ENCODE measurements around the gene RAI1.

RAI1 gene

DNA sequence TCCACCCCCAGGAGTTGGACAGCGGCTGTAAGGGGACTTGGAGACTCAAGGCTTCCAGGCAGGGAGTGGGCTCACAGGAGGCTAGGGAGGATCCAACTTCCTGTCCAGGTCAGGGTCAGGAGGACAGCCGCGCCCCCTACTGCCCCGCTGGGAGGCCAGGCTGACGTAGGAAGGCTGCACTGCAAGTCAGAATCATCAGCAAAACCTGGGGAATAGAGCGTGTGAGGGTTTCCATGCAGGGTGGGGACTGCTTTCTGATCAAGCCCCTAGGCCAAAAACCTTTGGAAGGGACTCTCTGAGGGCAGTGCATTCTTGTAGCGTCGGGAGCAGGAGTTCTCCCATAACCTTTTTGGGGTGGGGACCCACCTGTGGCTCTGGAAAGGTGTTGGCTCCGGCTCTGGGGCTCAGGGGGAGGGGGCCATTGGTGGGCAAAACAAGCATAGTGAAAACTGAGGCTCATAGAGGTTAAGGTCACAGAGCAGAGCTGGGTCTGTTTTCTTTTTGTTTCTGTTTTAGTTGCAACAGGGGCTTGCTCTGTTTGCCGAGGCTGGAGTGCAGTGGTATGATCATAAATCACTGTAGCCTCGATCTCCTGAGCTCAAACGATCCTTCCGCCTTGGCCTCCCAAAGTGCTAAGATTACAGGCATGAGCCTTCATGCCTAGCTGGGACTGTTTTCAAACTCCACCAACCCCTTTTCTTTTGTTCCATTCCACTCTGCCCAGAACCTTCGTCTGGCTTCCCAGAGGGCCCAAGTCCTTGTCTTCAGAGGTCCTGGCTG, 22.1 kb downstream of the RAI1 start:
- H3K9me3 ChIP-seq (ENCODE audit: control insufficient read depth, low read length), result no peaks in the 10 kb centered on the region
- H3K27me3 ChIP-seq (ENCODE audit: control insufficient read depth, insufficient read depth, low read length), result no peaks in the 10 kb centered on the region
- no peak overlapping the region for H3K4me3 ChIP-seq (ENCODE audit: low read depth, low read length)
- H3K27ac ChIP-seq, result no peak overlapping the region
- no peak overlapping the region for H2AFZ ChIP-seq
- no peaks in the 10 kb centered on the region for H3K36me3 ChIP-seq (ENCODE audit: control insufficient read depth, insufficient read depth, low read length)
- peaks cover 98% of the 10 kb centered on the region for H3K79me2 ChIP-seq
- H3K4me2 ChIP-seq (ENCODE audit: low read length), result no peak overlapping the region
- TF ChIP-seq, protein P1, sequence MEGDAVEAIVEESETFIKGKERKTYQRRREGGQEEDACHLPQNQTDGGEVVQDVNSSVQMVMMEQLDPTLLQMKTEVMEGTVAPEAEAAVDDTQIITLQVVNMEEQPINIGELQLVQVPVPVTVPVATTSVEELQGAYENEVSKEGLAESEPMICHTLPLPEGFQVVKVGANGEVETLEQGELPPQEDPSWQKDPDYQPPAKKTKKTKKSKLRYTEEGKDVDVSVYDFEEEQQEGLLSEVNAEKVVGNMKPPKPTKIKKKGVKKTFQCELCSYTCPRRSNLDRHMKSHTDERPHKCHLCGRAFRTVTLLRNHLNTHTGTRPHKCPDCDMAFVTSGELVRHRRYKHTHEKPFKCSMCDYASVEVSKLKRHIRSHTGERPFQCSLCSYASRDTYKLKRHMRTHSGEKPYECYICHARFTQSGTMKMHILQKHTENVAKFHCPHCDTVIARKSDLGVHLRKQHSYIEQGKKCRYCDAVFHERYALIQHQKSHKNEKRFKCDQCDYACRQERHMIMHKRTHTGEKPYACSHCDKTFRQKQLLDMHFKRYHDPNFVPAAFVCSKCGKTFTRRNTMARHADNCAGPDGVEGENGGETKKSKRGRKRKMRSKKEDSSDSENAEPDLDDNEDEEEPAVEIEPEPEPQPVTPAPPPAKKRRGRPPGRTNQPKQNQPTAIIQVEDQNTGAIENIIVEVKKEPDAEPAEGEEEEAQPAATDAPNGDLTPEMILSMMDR (IDR thresholded peaks at IDR 0.05), result no peak
- no peak overlapping the region for H3K9ac ChIP-seq
- peaks cover 42% of the 10 kb centered on the region for H3K4me1 ChIP-seq

DNA sequence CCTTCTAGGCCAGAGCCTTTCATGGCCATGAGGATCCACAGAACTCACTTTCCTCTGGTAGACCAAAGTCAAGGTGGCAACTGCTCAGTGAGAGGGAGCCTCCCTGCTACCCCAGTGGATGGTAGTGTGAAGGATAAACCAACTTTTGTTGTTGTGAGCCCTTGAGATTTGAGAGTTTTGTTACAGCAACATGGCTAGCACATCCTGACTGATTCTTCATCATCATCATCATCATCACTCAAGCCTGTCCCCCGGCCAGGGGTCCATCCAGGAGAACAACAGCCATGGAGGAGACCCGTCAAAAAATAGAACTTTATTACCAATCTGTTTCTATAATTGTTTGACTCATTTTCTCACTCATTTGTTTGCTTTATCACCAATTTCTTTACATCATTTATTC, 23.7 kb downstream of the RAI1 start:
- H2AFZ ChIP-seq, result no peak overlapping the region
- H3K79me2 ChIP-seq, result peaks cover 96% of the 10 kb centered on the region
- H3K9me3 ChIP-seq (ENCODE audit: control insufficient read depth, low read length), result no peaks in the 10 kb centered on the region
- TF ChIP-seq, protein P1 (IDR thresholded peaks at IDR 0.05), result no peak
- no peaks in the 10 kb centered on the region for H3K27me3 ChIP-seq (ENCODE audit: control insufficient read depth, insufficient read depth, low read length)
- H3K4me1 ChIP-seq, result peaks cover 26% of the 10 kb centered on the region
- no peak overlapping the region for H3K4me3 ChIP-seq (ENCODE audit: low read depth, low read length)
- no peak overlapping the region for H3K27ac ChIP-seq
- no peak overlapping the region for H3K9ac ChIP-seq
- H3K36me3 ChIP-seq (ENCODE audit: control insufficient read depth, insufficient read depth, low read length), result no peaks in the 10 kb centered on the region
- no peak overlapping the region for H3K4me2 ChIP-seq (ENCODE audit: low read length)

DNA sequence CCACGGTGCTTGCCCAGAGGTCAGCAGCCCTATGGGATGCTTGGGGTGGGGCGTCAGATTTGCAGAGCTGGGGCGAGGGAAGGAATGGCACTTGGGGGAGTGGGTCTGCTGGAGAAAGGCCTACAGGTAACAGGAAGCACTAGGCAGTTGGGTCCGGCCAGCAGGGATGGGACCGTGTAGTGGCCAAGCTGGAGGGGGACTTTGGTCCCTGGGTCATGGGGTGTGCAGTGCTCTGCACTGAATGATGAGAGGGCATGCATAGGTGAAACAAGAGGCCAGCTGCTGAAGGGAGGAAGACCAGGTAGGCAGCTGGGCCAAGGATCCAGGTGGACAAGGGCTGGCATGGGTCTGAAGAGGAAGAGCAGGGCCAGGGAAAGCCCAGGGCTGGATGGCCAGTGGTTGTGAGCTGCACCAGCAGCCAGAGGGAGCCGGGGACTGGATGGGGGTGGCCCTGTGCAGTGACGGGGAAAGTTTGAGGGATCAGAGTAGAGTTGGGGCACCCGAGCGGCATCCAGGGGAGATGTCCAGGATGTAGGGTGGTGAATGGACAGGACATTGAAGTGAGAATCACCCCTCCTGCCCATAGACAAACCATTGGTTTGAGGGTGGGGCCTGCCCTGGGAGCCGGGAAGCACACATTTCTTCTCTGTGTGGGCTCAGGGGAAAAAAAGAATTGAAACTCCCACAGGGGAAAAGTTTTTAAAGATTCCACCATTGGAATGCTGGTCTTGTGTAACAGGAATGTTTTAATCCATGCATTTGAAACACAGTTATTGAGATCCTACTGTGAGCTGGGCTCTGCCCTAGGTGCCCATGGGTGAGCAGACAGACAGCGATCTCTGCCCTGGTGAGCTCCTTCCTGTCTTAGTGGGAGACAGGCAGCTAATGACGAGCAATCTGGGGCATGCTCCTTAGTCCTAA, 25.1 kb downstream of the RAI1 start:
- Histone ChIP-seq H2AFZ (no peak overlapping the region), H3K36me3 (ENCODE audit: control insufficient read depth, insufficient read depth, low read length) (no peaks in the 10 kb centered on the region), H3K4me2 (ENCODE audit: low read length) (no peak overlapping the region), H3K79me2 (peaks cover 95% of the 10 kb centered on the region), H3K27ac (no peak overlapping the region), H3K27me3 (ENCODE audit: control insufficient read depth, insufficient read depth, low read length) (no peaks in the 10 kb centered on the region), H3K9me3 (ENCODE audit: control insufficient read depth, low read length) (no peaks in the 10 kb centered on the region), H3K4me1 (peaks cover 21% of the 10 kb centered on the region), H3K4me3 (ENCODE audit: low read depth, low read length) (no peak overlapping the region), H3K9ac (no peak overlapping the region)
- TF ChIP-seq, protein P1 (IDR thresholded peaks at IDR 0.05), result no peak

DNA sequence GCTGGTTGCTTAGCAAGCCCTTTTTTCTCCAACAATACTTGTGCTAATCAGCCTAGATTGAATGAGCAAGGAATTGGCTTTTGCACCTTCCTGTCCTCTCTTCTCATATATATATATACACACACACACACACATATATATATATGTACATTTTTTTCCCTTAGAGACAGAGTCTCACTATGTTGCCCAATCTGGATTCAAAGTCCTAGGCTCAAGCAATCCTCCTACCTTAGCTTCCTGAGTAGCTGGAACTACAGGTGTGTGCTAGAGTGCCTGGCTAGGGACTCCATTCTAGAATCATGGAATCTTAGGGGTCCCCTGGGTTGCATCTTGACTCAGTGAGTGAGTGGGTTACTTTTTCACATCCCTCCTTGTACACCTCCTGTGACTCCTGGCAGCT, 27.0 kb downstream of the RAI1 start:
- Histone ChIP-seq H3K4me3 (ENCODE audit: low read depth, low read length) (no peak overlapping the region), H3K27ac (no peak overlapping the region), H3K4me1 (peaks cover 29% of the 10 kb centered on the region), H3K79me2 (peaks cover 93% of the 10 kb centered on the region), H3K36me3 (ENCODE audit: control insufficient read depth, insufficient read depth, low read length) (no peaks in the 10 kb centered on the region), H2AFZ (no peak overlapping the region), H3K27me3 (ENCODE audit: control insufficient read depth, insufficient read depth, low read length) (no peaks in the 10 kb centered on the region), H3K4me2 (ENCODE audit: low read length) (no peak overlapping the region), H3K9ac (no peak overlapping the region), H3K9me3 (ENCODE audit: control insufficient read depth, low read length) (no peaks in the 10 kb centered on the region)
- TF ChIP-seq, protein P1 (IDR thresholded peaks at IDR 0.05), result no peak
